ENCODE data around the gene STARD3.
"Not testable (repeated sequence)": the region's sequence is repeated elsewhere in the genome, so short reads cannot be mapped to it uniquely, and the experiment has no call there.

STARD3 gene

DNA sequence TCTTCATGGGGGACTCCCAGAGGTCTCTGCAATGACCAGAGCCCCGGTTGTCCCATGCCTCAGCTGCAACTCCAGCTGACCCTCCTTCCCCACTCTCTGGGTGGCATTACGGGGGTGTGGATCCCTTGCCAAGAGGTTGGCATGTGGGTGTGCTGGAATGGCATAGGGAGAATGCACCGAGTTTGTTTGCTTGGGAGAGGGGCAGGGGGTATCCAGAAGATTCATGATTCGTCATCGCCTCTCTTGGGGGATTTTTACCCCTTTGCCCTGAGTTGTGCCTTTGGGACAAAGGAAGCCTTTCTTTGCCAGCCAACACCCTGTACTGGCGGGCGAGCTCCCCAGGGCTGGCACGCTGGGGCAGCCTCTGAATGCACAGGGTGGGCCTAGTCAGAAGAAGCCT lies 69.4 kb downstream of the STARD3 start:
- TF ChIP-seq, protein P1, sequence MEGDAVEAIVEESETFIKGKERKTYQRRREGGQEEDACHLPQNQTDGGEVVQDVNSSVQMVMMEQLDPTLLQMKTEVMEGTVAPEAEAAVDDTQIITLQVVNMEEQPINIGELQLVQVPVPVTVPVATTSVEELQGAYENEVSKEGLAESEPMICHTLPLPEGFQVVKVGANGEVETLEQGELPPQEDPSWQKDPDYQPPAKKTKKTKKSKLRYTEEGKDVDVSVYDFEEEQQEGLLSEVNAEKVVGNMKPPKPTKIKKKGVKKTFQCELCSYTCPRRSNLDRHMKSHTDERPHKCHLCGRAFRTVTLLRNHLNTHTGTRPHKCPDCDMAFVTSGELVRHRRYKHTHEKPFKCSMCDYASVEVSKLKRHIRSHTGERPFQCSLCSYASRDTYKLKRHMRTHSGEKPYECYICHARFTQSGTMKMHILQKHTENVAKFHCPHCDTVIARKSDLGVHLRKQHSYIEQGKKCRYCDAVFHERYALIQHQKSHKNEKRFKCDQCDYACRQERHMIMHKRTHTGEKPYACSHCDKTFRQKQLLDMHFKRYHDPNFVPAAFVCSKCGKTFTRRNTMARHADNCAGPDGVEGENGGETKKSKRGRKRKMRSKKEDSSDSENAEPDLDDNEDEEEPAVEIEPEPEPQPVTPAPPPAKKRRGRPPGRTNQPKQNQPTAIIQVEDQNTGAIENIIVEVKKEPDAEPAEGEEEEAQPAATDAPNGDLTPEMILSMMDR (IDR thresholded peaks at IDR 0.05; ENCODE audit: low read depth, low read length, missing control alignments): no peak
- H3K4me3 ChIP-seq (ENCODE audit: low read depth, low read length): no peak overlapping the region

DNA sequence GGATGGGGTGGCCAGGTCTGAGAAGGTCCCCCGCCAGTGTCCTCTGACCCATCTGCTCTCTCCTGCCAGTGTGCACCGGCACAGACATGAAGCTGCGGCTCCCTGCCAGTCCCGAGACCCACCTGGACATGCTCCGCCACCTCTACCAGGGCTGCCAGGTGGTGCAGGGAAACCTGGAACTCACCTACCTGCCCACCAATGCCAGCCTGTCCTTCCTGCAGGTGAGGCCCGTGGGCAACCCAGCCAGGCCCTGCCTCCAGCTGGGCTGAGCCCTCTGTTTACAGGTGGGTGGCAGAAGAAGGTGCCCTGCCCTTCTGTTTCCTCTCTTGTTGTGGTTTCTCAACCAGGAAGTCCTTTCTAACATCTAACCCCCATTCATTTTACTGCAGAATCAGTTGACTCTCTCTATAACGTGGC lies 70.0 kb downstream of the STARD3 start:
- DNase-seq (ENCODE audit: low read depth): no peak
- H3K4me3 ChIP-seq (ENCODE audit: low read depth, low read length): no peak overlapping the region
- TF ChIP-seq, protein P1 (IDR thresholded peaks at IDR 0.05; ENCODE audit: low read depth, low read length, missing control alignments): no peak

More for the DNA sequence above, 69.4 kb downstream of the STARD3 start:
- no peak for DNase-seq (ENCODE audit: low read depth)

DNA sequence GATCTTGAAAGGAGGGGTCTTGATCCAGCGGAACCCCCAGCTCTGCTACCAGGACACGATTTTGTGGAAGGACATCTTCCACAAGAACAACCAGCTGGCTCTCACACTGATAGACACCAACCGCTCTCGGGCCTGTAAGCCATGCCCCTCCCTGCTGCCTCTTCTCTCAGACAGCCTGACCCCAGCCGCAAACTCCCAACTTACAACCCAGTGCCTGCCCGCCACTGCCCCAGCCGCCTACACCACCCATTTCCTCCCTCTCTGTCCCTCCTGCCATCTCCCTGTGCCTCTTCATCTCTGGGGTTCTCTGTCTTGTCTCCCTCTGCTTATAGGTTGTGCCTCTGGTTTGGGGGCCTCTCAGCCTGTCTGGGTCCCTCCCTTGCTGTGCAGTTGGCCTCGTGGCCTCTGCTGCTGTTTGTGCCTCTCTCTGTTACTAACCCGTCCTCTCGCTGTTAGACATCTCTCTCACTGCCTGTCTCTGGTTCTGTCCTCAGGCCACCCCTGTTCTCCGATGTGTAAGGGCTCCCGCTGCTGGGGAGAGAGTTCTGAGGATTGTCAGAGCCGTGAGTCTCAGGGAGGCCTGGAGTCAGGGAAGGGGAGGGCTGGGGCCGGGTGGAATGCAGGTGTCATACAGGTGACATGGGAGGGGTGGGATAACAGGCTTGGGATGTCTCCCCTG lies 72.5 kb downstream of the STARD3 start:
- H3K4me3 ChIP-seq (ENCODE audit: low read depth, low read length): no peak overlapping the region
- TF ChIP-seq, protein P1 (IDR thresholded peaks at IDR 0.05; ENCODE audit: low read depth, low read length, missing control alignments): no peak
- DNase-seq (ENCODE audit: low read depth): no peak

DNA sequence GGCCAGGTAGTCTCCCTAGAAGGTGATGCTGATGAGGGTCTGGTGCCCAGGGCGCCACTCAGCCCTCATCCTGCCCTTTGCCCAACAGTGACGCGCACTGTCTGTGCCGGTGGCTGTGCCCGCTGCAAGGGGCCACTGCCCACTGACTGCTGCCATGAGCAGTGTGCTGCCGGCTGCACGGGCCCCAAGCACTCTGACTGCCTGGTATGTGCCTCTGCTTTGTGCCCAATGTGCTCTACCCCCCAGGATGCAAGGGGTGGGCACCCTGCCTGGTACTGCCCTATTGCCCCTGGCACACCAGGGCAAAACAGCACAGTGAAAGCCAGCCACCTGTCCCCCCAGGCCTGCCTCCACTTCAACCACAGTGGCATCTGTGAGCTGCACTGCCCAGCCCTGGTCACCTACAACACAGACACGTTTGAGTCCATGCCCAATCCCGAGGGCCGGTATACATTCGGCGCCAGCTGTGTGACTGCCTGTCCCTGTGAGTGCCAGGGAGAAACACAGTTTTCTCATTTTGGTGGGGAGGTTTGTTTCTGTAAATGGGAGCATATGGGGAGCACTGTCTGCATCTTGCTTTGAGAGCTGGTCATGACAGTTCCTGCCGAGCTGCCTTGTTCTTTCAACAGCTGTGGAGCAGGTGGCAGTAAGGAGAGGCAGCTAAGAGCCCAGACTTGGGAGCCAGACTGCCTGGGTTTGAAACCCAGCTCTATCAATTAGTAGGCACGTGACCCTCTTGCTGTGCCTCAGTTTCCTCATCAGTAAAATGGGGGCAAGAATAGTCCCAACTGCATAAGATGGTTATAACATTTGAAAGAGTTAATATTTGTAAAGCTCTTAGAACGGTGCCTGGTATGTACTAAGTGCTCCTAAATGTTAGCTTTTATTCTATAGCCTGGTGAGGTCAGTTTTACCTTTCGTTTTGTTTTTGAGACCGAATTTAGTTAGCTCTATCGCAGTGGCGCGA lies 73.3 kb downstream of the STARD3 start:
- TF ChIP-seq, protein P1 (IDR thresholded peaks at IDR 0.05; ENCODE audit: low read depth, low read length, missing control alignments): no peak
- H3K4me3 ChIP-seq (ENCODE audit: low read depth, low read length): no peak overlapping the region
- no peak for DNase-seq (ENCODE audit: low read depth)

DNA sequence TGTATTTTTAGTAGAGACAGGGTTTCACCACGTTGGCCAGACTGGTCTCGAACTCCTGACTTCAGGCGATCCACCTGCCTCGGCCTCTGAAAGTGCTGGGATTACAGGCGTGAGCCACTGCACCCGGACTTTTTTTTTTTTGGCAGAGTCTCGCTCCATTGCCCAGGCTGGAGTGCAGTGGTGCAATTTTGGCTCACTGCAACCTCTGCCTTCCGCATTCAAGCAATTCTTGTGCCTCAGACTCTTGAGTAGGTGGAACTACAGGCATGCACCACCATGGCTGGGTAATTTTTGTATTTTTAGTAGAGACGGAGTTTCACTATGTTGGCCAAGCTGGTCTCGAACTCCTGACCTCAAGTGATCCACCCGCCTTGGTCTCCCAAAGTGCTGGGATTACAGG lies 74.1 kb downstream of the STARD3 start:
- DNase-seq (ENCODE audit: low read depth); H3K4me3 ChIP-seq (ENCODE audit: low read depth, low read length): not testable (repeated sequence)

DNA sequence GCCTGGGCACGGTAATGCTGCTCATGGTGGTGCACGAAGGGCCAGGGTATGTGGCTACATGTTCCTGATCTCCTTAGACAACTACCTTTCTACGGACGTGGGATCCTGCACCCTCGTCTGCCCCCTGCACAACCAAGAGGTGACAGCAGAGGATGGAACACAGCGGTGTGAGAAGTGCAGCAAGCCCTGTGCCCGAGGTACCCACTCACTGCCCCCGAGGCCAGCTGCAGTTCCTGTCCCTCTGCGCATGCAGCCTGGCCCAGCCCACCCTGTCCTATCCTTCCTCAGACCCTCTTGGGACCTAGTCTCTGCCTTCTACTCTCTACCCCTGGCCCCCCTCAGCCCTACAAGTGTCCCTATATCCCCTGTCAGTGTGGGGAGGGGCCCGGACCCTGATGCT lies 74.9 kb downstream of the STARD3 start:
- TF ChIP-seq, protein P1 (IDR thresholded peaks at IDR 0.05; ENCODE audit: low read depth, low read length, missing control alignments): no peak
- H3K4me3 ChIP-seq (ENCODE audit: low read depth, low read length): no peak overlapping the region
- DNase-seq (ENCODE audit: low read depth): no peak

Measured in GM12864 (cell line).